ENCODE measurements around the gene SBK3. TPM values are rescaled to one million over a fixed set of nuclear protein-coding genes. Genes with fewer than 3 reads are reported as not detected.
"Not testable (repeated sequence)": the region's sequence is repeated elsewhere in the genome, so short reads cannot be mapped to it uniquely, and the experiment has no call there.

SBK3 gene
- total RNA-seq, 4 donors from 2014 or later = not detected

DNA sequence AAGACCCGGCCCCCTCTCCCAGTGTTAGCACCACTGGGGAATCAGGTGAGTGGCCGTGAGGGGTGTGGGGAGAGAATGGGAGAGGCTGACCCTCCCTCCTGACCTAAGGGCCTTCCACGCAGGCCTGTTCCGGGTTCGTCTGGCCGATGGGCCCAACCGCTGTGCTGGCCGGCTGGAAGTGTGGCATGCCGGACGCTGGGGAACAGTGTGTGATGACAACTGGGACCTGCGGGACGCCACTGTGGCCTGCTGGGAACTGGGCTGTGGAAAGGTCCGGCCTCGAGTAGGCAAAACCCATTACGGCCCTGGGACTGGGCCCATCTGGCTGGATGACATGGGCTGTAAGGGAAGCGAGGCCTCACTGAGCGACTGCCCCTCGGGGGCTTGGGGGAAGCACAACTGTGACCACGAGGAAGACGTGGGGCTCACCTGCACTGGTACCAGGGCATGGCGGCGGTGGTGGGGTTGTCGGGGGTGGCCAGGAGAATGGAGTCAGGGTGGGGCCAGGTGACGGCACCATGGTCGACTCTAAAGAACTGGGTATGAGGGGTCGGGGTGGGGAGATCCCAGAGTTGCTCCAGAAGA lies 44.9 kb downstream of the SBK3 start:
- Histone ChIP-seq H3K4me1 (peaks cover 0 to 10% (median 5%) of the 10 kb centered on the region in 4 donors), H3K27me3 (no peaks in the 10 kb centered on the region), H3K9me3 (no peaks in the 10 kb centered on the region), H3K36me3 (no peaks in the 10 kb centered on the region), H3K4me3 (no peak overlapping the region), H3K27ac (no peak overlapping the region)
- intact Hi-C loops (cut with DNase I; ENCODE audit: low total_unique reads) = loop anchor here (10.0 kb wide), 1 partner anchor 356 kb away; the partner anchor contains the start of gene TNNT1
- WGBS, 2 donors (ENCODE audit: low coverage in 1 of 2) = 87 to 92% methylated on average over 4 to 26 of the region's 26 CpGs
- TF ChIP-seq POLR2A (IDR thresholded peaks at IDR 0.05) (no peak), EP300 (IDR thresholded peaks at IDR 0.05; ENCODE audit: low read depth) (no peak), POLR2AphosphoS5 (IDR thresholded peaks at IDR 0.05) (no peak)
- TF ChIP-seq, protein P1, sequence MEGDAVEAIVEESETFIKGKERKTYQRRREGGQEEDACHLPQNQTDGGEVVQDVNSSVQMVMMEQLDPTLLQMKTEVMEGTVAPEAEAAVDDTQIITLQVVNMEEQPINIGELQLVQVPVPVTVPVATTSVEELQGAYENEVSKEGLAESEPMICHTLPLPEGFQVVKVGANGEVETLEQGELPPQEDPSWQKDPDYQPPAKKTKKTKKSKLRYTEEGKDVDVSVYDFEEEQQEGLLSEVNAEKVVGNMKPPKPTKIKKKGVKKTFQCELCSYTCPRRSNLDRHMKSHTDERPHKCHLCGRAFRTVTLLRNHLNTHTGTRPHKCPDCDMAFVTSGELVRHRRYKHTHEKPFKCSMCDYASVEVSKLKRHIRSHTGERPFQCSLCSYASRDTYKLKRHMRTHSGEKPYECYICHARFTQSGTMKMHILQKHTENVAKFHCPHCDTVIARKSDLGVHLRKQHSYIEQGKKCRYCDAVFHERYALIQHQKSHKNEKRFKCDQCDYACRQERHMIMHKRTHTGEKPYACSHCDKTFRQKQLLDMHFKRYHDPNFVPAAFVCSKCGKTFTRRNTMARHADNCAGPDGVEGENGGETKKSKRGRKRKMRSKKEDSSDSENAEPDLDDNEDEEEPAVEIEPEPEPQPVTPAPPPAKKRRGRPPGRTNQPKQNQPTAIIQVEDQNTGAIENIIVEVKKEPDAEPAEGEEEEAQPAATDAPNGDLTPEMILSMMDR (IDR thresholded peaks at IDR 0.05) = no peak
- in situ Hi-C loops (cut with MboI; ENCODE audit: low pct_ligation_motif_present in 1 of 4, low pct_unique_long_range_greater_than_20kb in 1 of 4, low sequenced_read_pairs in 3 of 4) = loop anchor here in 2 of 4 donors (10.0 kb wide), 1 partner anchor 356 kb away; the partner anchor contains the start of gene TNNT1 (in 2 of the 2)
- DNase-seq = no peak

DNA sequence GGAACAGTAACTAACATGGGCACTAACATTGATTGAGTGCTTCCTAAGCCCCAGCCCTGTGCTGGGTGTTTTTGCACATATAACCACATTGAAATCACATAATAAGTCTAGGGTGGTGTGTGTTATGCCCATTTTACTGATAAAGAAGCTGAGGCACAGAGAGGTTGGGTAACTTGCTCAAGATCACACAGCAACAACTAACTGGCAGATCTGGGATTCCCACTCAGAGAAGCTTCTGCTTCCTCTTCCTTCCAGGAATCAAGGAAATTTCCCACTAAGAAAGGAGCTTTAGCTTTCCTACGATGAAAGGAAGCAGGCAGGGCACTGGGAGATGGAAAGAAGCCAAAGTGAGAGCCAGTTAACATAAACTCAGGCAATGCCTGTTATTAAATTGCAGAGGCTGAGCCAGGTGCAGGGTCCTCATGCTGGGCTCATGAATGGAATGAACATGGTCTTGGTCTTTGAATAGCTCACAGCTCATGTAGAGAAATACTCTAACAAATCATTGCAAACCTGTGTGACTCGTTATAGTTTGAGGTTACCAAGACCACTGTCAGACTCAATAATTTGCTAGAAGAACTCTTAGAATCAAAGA lies 47.0 kb downstream of the SBK3 start:
- TF ChIP-seq, protein P1 (IDR thresholded peaks at IDR 0.05) = no peak
- TF ChIP-seq POLR2A (IDR thresholded peaks at IDR 0.05) = no peak
- no peak for TF ChIP-seq EP300 (IDR thresholded peaks at IDR 0.05; ENCODE audit: low read depth)
- no peak for TF ChIP-seq POLR2AphosphoS5 (IDR thresholded peaks at IDR 0.05)
- in situ Hi-C loops (cut with MboI; ENCODE audit: low pct_ligation_motif_present in 1 of 4, low pct_unique_long_range_greater_than_20kb in 1 of 4, low sequenced_read_pairs in 3 of 4) (loop anchor here in 1 of 4 donors (10.0 kb wide), 1 partner anchor 364 kb away; no protein-coding TSS in a partner anchor), intact Hi-C loops (cut with DNase I; ENCODE audit: low total_unique reads) (no loop called here)
- Histone ChIP-seq H3K4me1 (peaks cover 0 to 2% (median under 1%) of the 10 kb centered on the region in 4 donors), H3K9me3 (no peaks in the 10 kb centered on the region), H3K4me3 (no peak overlapping the region), H3K27me3 (peaks cover 4% of the 10 kb centered on the region), H3K27ac (no peak overlapping the region), H3K36me3 (no peaks in the 10 kb centered on the region)
- no peak for DNase-seq
- 30% methylated on average over 1 of the region's 2 CpGs; no CpG with 5 or more reads in 1 of the 2 donors for WGBS, 2 donors (ENCODE audit: low coverage in 1 of 2)

DNA sequence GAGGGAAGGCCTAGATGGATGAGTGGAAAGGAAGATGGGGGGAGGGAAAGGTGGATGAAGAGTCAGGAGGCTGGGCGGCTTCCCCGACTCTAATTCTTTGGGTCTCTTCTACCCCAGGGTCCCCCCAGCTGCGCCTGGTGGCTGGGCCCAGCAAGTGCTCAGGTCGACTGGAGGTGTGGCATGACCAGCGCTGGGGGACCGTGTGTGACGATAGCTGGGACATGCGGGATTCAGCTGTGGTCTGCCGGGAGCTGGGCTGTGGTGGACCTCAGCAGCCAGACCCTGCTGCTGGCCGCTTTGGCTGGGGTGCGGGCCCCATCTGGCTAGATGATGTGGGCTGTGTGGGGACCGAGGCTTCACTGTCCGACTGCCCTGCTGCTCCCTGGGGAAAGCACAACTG lies 47.6 kb downstream of the SBK3 start:
- TF ChIP-seq POLR2A (IDR thresholded peaks at IDR 0.05) (no peak), POLR2AphosphoS5 (IDR thresholded peaks at IDR 0.05) (no peak), EP300 (IDR thresholded peaks at IDR 0.05; ENCODE audit: low read depth) (no peak)
- TF ChIP-seq, protein P1 (IDR thresholded peaks at IDR 0.05) = no peak
- Histone ChIP-seq H3K27ac (no peak overlapping the region), H3K9me3 (no peaks in the 10 kb centered on the region), H3K4me1 (no peaks in the 10 kb centered on the region), H3K4me3 (no peak overlapping the region), H3K36me3 (no peaks in the 10 kb centered on the region), H3K27me3 (peaks cover 7% of the 10 kb centered on the region)
- in situ Hi-C loops (cut with MboI; ENCODE audit: low pct_ligation_motif_present in 1 of 4, low pct_unique_long_range_greater_than_20kb in 1 of 4, low sequenced_read_pairs in 3 of 4) = loop anchor here in 1 of 4 donors (10.0 kb wide), 1 partner anchor 363 kb away; no protein-coding TSS in a partner anchor
- DNase-seq = no peak
- intact Hi-C loops (cut with DNase I; ENCODE audit: low total_unique reads) = no loop called here
- WGBS, 2 donors (ENCODE audit: low coverage in 1 of 2) = 77% methylated on average over 12 of the region's 13 CpGs; no CpG with 5 or more reads in 1 of the 2 donors

DNA sequence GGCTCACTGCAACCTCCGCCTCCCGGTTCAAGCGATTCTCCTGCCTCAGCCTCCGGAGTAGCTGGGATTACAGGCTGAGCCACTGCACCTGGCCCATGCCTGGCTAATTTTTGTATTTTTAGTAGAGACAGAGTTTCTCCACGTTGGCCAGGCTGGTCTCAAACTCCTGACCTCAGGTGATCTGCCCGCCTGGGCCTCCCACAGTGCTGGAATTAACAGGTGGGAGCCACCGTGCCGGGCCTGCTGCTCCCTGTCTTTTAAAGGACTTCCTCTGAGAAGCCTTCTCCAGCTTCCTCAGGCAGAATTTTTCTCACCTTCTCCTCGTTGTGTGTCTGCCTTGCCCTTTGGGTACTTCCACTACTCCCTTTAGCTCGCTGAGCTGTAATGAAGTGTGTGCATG lies 48.5 kb downstream of the SBK3 start:
- H3K36me3 ChIP-seq; DNase-seq; H3K9me3 ChIP-seq; H3K4me1 ChIP-seq; intact Hi-C loops (cut with DNase I; ENCODE audit: low total_unique reads); H3K27ac ChIP-seq; H3K4me3 ChIP-seq: not testable (repeated sequence)
- H3K27me3 ChIP-seq = peaks cover 14% of the 10 kb centered on the region
- in situ Hi-C loops (cut with MboI; ENCODE audit: low pct_ligation_motif_present in 1 of 4, low pct_unique_long_range_greater_than_20kb in 1 of 4, low sequenced_read_pairs in 3 of 4) = loop anchor here in 1 of 4 donors (10.0 kb wide), 1 partner anchor 362 kb away; no protein-coding TSS in a partner anchor
- WGBS, 2 donors (ENCODE audit: low coverage in 1 of 2) = 82 to 90% methylated on average over 2 to 10 of the region's 10 CpGs

Data from transverse colon (tissue), 4 donors.